SIG-M5 treated with dmso at 0.1 percent for 504 hours (cell line): Measurements from ENCODE around the gene TRIM62.
"Not testable (repeated sequence)": the region's sequence is repeated elsewhere in the genome, so short reads cannot be mapped to it uniquely, and the experiment has no call there.

Source experiments
- DNase-seq: peaks from one replicate; lab custom pipeline; 2025; ENCODE audit not compliant: unreplicated experiment; lab: John Stamatoyannopoulos, UW

TRIM62 gene

GRCh38 chr1:33117440-33118085 is 64.3 kb downstream of the TRIM62 start:
- DNase-seq, result no peak

DNA sequence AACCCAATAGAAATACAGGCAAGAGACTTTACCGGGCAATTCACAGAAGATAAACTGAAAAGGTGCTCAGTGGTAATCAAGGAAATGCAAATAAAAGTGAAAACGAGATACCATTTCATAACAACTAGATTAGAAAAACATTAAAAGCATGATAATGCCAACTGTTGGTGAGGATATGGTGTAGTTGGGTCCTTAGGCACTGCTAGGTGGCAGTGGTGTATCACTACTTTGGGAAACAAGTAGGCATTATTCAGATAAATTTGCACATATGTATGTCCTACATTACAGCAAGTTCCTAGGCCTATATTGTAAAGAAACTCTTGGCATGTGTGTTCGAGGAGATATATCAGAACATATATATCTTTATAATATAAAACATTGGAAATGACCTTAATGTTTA is 69.9 kb downstream of the TRIM62 start:
- peak; percentile 19 for DNase-seq

DNA sequence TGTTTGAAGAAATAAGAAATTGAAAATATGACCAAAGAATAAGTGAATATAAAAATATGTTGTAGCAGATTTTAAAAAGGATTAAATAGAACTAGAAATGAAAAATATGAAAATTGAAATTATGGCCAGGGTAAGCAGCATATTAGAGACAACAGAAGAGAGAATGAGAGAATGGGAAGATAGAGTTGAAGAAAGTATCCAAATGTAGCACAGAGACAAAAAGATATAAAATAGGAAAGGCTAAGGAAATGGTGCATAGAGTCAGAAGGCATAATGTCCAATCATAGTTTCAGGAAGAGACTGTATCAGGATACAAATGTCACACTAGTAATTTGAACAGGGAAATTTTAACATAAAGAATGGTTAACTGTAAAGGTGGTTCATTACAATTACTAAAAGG is 71.4 kb downstream of the TRIM62 start:
- no peak for DNase-seq

DNA sequence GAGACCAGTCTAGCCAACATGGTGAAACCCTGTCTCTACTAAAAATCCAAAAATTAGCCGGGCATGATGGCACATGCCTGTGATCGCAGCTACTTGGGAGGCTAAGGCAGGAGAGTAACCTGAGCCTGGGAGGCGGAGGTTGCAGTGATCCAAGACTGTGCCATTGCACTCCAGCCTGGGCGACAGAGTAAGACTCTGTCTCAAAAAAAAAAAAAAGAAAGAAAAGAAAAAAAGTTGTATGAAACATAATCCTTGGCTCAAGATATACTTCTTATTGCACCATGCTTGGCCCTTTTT is 81.8 kb downstream of the TRIM62 start:
- DNase-seq, result not testable (repeated sequence)

GRCh38 chr1:33099290-33100118 is 82.3 kb downstream of the TRIM62 start:
- peak; percentile 90 for DNase-seq

- DNase-seq, result peak; percentile 36
These were observed 83.5 kb downstream of the TRIM62 start for GRCh38 chr1:33098371-33098770.

DNA sequence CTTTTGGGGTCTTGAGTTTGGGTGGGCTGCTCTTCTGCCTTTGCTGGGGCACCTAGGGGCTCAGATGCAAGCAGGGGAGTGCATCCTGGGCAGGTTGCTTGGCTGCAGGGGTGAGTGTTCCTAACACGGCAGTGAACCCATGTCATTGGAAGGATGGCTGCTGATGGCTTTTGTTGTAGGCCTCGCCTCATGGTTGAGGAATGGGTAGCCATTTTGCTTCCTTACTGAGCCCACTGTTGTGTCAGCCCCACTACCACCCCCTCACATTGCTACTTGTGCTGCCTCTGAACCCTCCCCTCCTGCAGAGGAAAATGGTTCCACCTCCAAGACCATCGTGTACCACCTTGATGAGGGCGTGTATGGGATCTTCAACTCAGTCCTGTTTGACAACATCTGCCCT is 84.1 kb downstream of the TRIM62 start:
- no peak for DNase-seq

DNA sequence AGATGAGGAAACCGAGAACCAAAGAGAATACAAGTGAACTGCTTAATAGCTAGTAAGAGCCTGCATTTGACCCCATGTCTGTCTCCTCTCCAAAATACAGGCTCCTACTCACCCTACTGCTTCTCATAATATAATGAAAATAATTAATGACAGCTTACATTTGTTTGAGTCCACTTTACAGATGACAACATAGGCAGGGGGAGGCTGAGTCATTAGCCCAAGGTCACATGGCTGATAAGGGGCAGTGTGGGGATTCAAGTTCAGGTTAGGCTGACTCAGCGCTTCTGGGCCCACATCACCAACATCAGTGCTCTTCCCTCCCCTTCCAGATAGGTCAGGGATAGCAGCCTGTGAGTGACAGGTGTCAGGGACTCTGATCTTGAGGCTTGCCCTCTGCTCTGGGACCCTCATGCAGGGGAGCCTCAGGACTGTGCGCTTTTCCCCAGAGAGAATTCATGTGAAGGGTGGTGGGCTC is 84.7 kb downstream of the TRIM62 start:
- no peak for DNase-seq

GRCh38 chr1:33096363-33097005 is 85.4 kb downstream of the TRIM62 start:
- no peak for DNase-seq
